ENCODE results near the gene SEL1L3.

- no peak for TF ChIP-seq POLR2AphosphoS5 (IDR thresholded peaks at IDR 0.05; ENCODE audit: insufficient read depth in 1 of 2, low read depth in 1 of 2)
- TF ChIP-seq, protein P1, sequence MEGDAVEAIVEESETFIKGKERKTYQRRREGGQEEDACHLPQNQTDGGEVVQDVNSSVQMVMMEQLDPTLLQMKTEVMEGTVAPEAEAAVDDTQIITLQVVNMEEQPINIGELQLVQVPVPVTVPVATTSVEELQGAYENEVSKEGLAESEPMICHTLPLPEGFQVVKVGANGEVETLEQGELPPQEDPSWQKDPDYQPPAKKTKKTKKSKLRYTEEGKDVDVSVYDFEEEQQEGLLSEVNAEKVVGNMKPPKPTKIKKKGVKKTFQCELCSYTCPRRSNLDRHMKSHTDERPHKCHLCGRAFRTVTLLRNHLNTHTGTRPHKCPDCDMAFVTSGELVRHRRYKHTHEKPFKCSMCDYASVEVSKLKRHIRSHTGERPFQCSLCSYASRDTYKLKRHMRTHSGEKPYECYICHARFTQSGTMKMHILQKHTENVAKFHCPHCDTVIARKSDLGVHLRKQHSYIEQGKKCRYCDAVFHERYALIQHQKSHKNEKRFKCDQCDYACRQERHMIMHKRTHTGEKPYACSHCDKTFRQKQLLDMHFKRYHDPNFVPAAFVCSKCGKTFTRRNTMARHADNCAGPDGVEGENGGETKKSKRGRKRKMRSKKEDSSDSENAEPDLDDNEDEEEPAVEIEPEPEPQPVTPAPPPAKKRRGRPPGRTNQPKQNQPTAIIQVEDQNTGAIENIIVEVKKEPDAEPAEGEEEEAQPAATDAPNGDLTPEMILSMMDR (IDR thresholded peaks at IDR 0.05), result no peak
Observed at GRCh38 chr4:25713812-25714211, 149.0 kb downstream of the SEL1L3 start.
